22Rv1 (cell line): Measurements from ENCODE around the gene DOCK10.

Experiments
- CTCF ChIP-seq: fragments of 450-650 bp; IDR thresholded peaks from 2 replicates; pipeline ENCODE4 v1.5.1; 2017; ENCODE audit warnings: mild to moderate bottlenecking
- ZFX ChIP-seq: fragments of 450-650 bp; IDR thresholded peaks from 2 replicates; pipeline ENCODE4 v1.6.1; 2017; ENCODE audit warnings: antibody characterized with exemption, borderline replicate concordance

DNA sequence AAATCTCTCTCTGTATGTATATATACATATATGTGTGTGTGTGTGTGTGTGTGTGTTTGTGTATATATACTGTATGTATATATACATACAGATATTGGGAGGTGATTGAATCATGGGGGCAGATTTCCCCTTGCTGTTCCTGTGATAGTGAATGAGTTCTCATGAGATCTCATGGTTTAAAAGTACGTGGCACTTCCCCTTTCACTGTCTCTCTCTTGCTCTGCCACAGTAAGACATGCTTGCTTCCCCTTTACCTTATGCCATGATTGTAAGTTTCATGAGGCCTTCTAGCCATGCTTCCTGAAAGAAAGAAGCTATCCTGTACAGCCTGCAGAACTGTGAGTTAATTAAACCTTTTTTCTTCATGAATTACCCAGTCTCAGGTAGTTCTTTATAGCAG lies 307.3 kb downstream of the DOCK10 start:
- TF ChIP-seq CTCF = no peak
- TF ChIP-seq ZFX = no peak
